Measurements from ENCODE around the gene CLGN.

DNA sequence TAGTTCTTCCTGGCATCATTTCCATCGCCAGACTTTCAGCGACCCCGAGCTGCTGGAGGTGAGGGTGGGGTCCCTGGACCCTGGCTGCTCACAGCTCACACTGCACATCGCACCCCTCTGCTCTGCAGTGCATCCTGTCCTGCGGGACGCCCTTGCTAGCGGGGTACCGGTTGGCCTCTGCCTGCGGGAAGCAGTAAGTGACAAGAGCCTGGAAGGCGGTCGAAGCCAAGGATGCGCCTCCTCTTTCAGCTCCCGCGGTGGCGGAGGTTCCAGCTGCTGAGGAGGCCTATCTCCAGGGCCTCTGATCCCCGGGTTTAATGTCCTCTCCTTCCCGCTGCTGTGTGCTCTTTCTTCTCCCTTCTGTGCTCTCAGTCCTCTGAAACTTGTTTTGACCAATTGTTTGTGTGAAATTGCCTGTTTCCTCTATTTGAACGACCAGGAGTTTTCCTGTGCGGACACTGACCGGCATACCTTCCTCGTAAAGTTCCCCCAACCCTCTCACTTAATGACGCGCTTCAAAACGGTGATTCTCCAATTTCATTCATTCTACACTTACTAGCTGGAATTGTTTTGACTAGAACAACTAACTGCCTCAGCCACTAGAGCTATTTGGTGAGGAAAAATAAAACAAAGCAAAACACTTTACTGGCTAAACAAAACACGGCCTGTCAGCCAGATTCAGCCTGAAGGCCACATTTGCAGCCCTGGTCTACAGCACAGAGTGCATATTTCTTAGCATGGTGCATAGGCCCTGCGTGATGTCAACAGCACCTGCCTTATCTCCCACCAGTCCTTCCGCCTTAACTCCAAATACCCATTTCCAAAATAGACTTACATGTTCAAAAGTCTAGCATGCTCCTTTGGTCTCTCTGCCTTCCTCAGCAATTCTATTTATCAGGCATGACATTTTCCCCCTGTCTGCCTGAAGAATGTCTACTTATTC, 42.6 kb upstream of the CLGN start:
- no peak for TF ChIP-seq EZH2 (IDR thresholded peaks at IDR 0.05; ENCODE audit: low read depth)
- TF ChIP-seq CTCF (conservative IDR thresholded peaks at IDR 0.05): no peak

Measured in PC-9 (cell line).